ENCODE results near the gene POLN.

DNA sequence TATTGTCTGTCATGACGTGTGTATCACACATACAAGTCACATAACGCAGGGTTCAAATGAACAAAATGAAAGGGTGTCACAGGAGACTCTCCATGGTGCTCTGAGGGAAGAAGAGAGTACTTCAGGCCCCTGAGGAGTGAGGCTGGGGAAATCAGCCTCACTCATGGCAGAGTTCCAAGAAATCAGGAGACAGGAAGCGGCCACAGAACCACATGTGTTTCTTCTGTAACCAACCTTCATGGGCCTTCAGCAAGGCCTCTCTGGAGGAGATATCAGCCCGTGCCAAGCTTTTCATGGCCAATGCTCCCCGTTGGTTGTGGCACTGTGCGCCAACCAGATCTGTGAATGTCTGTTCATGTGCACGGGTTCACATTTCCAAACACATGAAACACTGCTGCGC is 106.8 kb downstream of the POLN start:
- TF ChIP-seq POLR2A (IDR thresholded peaks at IDR 0.05) (no peak), EP300 (IDR thresholded peaks at IDR 0.05) (no peak), CTCF (IDR thresholded peaks at IDR 0.05) (no peak)

Measured in tibial nerve (tissue), 4 donors.